ENCODE results near the gene GHRL. TPM values are rescaled to one million over a fixed set of nuclear protein-coding genes. Genes with fewer than 3 reads are reported as not detected.

Gene GHRL
- total RNA-seq, 1 experiment from 2014 or later: 2.0 TPM

GRCh38 chr3:10249833-10250232 is 42.9 kb downstream of the GHRL start:
- Histone ChIP-seq H3K27me3 (replicated peaks; ENCODE audit: insufficient read depth, low read depth, low read length, poor library complexity) (no peaks in the 10 kb centered on the region), H3K9me3 (ENCODE audit: low read depth, low read length, poor library complexity, severe bottlenecking) (peaks cover 15% of the 10 kb centered on the region), H3K4me1 (ENCODE audit: insufficient read depth, low read length, poor library complexity, severe bottlenecking) (peaks cover 7% of the 10 kb centered on the region), H3K4me3 (ENCODE audit: low read depth, low read length, poor library complexity, severe bottlenecking) (peak overlapping the region; percentile 63), H3K36me3 (ENCODE audit: insufficient read depth, low read length, poor library complexity, severe bottlenecking) (peaks cover 15% of the 10 kb centered on the region), H3K27ac (ENCODE audit: low read depth, low read length, poor library complexity, severe bottlenecking) (peak overlapping the region; percentile 78)
- TF ChIP-seq, protein P1, sequence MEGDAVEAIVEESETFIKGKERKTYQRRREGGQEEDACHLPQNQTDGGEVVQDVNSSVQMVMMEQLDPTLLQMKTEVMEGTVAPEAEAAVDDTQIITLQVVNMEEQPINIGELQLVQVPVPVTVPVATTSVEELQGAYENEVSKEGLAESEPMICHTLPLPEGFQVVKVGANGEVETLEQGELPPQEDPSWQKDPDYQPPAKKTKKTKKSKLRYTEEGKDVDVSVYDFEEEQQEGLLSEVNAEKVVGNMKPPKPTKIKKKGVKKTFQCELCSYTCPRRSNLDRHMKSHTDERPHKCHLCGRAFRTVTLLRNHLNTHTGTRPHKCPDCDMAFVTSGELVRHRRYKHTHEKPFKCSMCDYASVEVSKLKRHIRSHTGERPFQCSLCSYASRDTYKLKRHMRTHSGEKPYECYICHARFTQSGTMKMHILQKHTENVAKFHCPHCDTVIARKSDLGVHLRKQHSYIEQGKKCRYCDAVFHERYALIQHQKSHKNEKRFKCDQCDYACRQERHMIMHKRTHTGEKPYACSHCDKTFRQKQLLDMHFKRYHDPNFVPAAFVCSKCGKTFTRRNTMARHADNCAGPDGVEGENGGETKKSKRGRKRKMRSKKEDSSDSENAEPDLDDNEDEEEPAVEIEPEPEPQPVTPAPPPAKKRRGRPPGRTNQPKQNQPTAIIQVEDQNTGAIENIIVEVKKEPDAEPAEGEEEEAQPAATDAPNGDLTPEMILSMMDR (conservative IDR thresholded peaks at IDR 0.05; ENCODE audit: low read depth, low read length): no peak
- TF ChIP-seq EZH2 (IDR thresholded peaks at IDR 0.05; ENCODE audit: borderline replicate concordance, low read depth, low read length, poor library complexity, severe bottlenecking): no peak
- DNase-seq (ENCODE audit: low spot score): no peak
- POLR2A ChIA-PET (ENCODE audit: low non-redundant PET): no interaction called here
- CTCF ChIA-PET: interaction anchor here (0.9 kb wide), 1 partner anchor 1644 kb away, joined by 3 read pairs; no protein-coding TSS in a partner anchor
- intact Hi-C loops (cut with micrococcal nuclease; ENCODE audit: unreplicated experiment): no loop called here
- BruUV-seq (replicated peaks): no TSS peak

DNA sequence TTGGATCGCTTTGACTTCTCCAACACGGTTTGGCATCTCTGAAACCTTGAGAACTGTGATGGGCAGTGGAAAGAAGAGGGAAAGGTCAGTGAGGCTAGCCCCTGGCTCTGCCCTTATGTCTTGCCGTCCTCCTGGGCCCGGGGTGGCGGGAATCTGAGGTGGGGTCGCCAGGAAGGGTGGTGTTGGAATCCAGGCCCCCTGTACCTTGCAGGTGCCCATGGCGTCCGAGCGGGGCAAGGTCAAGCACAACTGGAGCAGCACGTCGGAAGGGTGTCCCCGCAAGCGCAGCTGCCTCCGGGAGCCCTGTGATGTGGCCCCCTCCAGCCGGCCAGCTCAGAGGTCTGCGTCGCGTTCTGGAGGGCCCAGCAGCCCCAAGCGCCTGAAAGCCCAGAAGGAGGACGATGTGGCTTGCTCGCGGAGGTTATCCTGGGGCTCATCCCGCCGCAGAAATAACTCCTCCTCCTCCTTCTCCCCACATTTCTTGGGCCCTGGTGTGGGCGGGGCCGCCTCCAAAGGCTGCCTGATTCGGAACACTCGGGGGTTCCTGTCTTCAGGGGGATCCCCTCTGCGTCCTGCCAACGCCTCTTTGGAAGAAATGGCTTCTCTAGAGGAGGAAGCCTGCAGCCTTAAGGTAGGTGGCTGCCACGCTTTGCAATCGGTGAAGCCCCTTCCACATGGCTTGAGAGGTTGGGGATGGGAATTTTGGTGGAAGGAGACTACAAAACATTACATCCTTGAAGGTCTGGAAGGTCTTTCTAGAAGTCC is 43.6 kb downstream of the GHRL start:
- TF ChIP-seq, protein P1 (conservative IDR thresholded peaks at IDR 0.05; ENCODE audit: low read depth, low read length): no peak
- TF ChIP-seq EZH2 (IDR thresholded peaks at IDR 0.05; ENCODE audit: borderline replicate concordance, low read depth, low read length, poor library complexity, severe bottlenecking): no peak
- peak; percentile 51 for DNase-seq (ENCODE audit: low spot score)
- intact Hi-C loops (cut with micrococcal nuclease; ENCODE audit: unreplicated experiment): no loop called here
- peaks cover 15% of the 10 kb centered on the region for H3K36me3 ChIP-seq (ENCODE audit: insufficient read depth, low read length, poor library complexity, severe bottlenecking)
- H3K9me3 ChIP-seq (ENCODE audit: low read depth, low read length, poor library complexity, severe bottlenecking): peaks cover 15% of the 10 kb centered on the region
- H3K27me3 ChIP-seq (replicated peaks; ENCODE audit: insufficient read depth, low read depth, low read length, poor library complexity): no peaks in the 10 kb centered on the region
- peak overlapping the region; percentile 78 for H3K27ac ChIP-seq (ENCODE audit: low read depth, low read length, poor library complexity, severe bottlenecking)
- H3K4me1 ChIP-seq (ENCODE audit: insufficient read depth, low read length, poor library complexity, severe bottlenecking): peaks cover 7% of the 10 kb centered on the region
- POLR2A ChIA-PET (ENCODE audit: low non-redundant PET): no interaction called here
- CTCF ChIA-PET: interaction anchor here (0.9 kb wide), 1 partner anchor 1643 kb away, joined by 3 read pairs; no protein-coding TSS in a partner anchor
- BruUV-seq (replicated peaks): no TSS peak
- H3K4me3 ChIP-seq (ENCODE audit: low read depth, low read length, poor library complexity, severe bottlenecking): peak overlapping the region; percentile 63

DNA sequence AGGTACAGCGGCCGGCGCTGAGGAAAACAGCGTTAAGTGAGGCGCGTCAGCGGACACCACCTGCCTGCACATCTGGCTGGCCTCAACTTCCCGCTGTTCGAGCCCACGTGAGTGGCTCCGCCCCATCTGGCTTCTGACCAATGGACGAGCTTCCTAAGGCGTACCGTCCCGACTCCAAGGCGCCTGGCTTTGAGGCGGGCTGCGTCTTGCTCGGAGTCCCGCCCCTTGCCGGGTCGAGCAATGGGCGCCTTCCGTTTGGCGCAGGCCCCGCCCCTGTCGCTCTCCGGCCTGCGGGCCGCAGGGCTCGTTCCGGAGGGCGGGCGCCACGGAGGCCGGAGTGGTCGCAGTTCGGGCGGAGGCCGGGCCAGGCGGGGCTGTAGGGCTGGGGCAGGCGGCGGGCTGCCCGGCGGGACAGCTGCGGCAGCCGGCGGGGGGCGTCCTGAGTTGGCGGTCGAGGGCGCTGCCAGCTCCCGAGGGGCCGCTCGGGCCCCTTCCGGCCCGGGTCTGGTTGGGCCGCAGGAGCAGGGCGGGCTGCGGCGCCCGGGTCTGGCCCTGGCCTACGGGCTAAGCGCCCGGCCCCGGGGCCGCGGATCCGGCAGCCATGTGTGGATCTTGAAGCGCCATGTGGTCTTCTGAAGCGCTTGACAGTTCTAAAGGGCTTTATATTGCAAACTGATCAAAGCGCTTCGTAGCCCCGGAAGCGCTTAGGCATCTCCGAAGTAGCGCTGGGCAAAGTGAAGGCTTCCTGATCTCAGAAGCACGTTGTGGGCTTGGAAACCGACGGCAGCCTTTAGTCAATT is 44.4 kb downstream of the GHRL start, which contains the start of gene TATDN2:
TATDN2 (plus strand) TSS at position 276 of the 800 bp plus-strand sequence. CDS start 742 bp downstream, outside the sequence.
- Histone ChIP-seq H3K27ac (ENCODE audit: low read depth, low read length, poor library complexity, severe bottlenecking) (peak within 1 kb of the TSS; percentile 78), H3K4me3 (ENCODE audit: low read depth, low read length, poor library complexity, severe bottlenecking) (peak within 1 kb of the TSS; percentile 63), H3K4me1 (ENCODE audit: insufficient read depth, low read length, poor library complexity, severe bottlenecking) (peaks cover 7% of the 10 kb centered on the region), H3K27me3 (replicated peaks; ENCODE audit: insufficient read depth, low read depth, low read length, poor library complexity) (no peaks in the 10 kb centered on the region), H3K9me3 (ENCODE audit: low read depth, low read length, poor library complexity, severe bottlenecking) (peaks cover 15% of the 10 kb centered on the region), H3K36me3 (ENCODE audit: insufficient read depth, low read length, poor library complexity, severe bottlenecking) (peaks cover 9% of the 10 kb centered on the region)
- TF ChIP-seq, protein P1 (conservative IDR thresholded peaks at IDR 0.05; ENCODE audit: low read depth, low read length): no peak
- no peak for TF ChIP-seq EZH2 (IDR thresholded peaks at IDR 0.05; ENCODE audit: borderline replicate concordance, low read depth, low read length, poor library complexity, severe bottlenecking)
- ChIA-PET POLR2A (ENCODE audit: low non-redundant PET) (interaction anchor here (0.6 kb wide), 1 partner anchor 35 kb away, joined by 3 read pairs; no protein-coding TSS in a partner anchor), CTCF (interaction anchor here (0.7 kb wide), 1 partner anchor 57 kb away, joined by 3 read pairs; no protein-coding TSS in a partner anchor)
- DNase-seq (ENCODE audit: low spot score): peak; percentile 98
- intact Hi-C loops (cut with micrococcal nuclease; ENCODE audit: unreplicated experiment): no loop called here
- BruUV-seq (replicated peaks): no TSS peak

Data from A673 (cell line).